ENCODE results near the gene ZFP69B. TPM values are rescaled to one million over a fixed set of nuclear protein-coding genes. Genes with fewer than 3 reads are reported as not detected.

Gene ZFP69B
- total and polyA plus RNA-seq, 2 experiments from 2014 or later: 5.2 to 10.8 TPM

DNA sequence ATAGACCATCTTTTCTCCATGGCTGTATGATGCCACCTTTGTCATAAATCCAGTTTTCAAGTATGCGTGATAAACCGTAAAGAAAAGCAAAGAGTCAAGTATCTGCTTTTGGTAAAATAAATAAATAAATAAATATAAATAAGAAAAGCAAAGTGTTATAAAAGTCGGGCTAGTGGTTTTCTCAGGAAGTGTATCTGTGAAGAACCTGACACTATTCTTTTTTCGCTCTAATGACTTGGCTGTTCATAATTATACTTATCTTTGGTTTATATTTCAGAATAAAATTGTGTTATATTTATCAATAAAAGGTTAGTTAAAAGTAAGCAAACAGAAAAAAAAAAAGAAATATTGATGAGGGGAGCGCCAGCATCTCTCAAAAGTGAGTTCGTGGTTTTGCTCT is 57.7 kb downstream of the ZFP69B start:
- Mint-ChIP-seq H3K27me3 (ENCODE audit: insufficient read depth, low read depth, poor library complexity) (peaks cover 12% of the 10 kb centered on the region), H3K27ac (no peak overlapping the region), H3K4me3 (peak overlapping the region; percentile 81), H3K9me3 (peaks cover 44% of the 10 kb centered on the region), H3K4me1 (peaks cover 5% of the 10 kb centered on the region), H3K36me3 (ENCODE audit: low read depth) (peaks cover 46% of the 10 kb centered on the region)
- H3K79me2 ChIP-seq (replicated peaks; ENCODE audit: insufficient read depth): peaks cover 5% of the 10 kb centered on the region; the same call in 1 of the 2 replicates
- no peaks in the 10 kb centered on the region for H3K9me2 ChIP-seq (ENCODE audit: insufficient read depth)
- peak overlapping the region; percentile 99 for H2AFZ ChIP-seq
- no peaks in the 10 kb centered on the region for H3F3A ChIP-seq (replicated peaks; ENCODE audit: low read depth)
- H3K27ac ChIP-seq (ENCODE audit: low read depth): no peak overlapping the region
- ATAC-seq (no peak), DNase-seq (ENCODE audit: low spot score) (no peak)
- H3K4me3 ChIP-seq: peak overlapping the region; percentile 92
- H3K4me1 ChIP-seq (ENCODE audit: insufficient read depth): 0 out of 2 replicates have a peak, but pooled peaks cover 8% of the 10 kb centered on the region
- H3K36me3 ChIP-seq (ENCODE audit: insufficient read depth): no peaks in the 10 kb centered on the region
- H3K4me2 ChIP-seq: peak overlapping the region; percentile 92
- H4K20me1 ChIP-seq (replicated peaks; ENCODE audit: insufficient read depth): no peaks in the 10 kb centered on the region
- H3K27me3 ChIP-seq (ENCODE audit: insufficient read depth): peaks cover 15% of the 10 kb centered on the region
- TF ChIP-seq STAT1 (IDR thresholded peaks at IDR 0.05; ENCODE audit: unreplicated experiment) (no peak), EZH2phosphoT487 (IDR thresholded peaks at IDR 0.05; ENCODE audit: unreplicated experiment) (no peak)

DNA sequence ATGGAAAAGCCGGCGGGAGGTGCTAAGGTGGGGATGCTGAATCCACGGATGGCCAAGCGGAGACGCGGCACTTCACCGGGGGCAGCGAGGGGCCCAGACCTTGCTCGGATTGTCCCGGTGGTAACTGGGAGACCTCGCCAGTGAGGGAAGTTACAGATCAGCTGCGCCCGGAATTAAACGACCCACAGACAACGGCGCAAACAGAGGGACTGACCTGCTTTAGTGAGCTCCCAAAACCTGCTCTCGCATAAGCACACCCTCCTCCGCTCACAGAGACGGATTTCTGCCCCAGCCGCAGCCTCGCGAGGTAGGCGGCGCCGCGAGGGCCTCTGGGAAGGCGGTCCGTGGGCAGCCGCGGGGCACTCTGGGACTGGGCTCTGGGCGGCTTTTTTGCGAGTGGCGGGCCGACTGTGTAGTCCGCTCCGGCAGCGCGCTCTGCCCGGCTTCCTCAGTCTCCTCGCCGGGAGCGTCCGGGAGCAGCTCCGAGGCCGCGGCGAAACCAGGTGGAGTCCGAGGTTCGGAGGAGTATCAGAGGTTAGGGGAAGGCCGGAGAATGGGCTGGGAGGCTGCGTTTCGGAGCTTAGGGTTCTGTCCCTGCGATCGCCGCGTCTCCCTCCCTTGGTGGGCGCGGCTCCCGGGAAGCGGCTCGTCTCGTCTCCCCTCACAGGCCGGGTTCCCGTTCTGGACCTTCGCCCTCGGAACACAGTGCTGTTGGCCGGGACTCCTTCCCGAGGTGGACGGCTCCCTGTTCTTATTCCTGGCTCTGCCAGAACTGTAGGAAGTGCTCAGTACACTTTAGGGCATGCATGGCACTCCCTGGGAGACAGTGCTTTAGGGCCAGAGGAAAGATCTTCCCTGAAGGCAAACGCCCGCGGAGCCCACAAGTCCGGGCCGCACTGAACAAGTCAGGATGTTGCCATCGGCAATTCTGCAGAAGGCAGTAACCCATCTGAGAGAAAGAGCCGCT is 58.4 kb downstream of the ZFP69B start, which contains the start of gene EXO5:
EXO5 (plus strand) TSS at position 393 of the 967 bp plus-strand sequence. CDS start 5,778 bp downstream, outside the sequence.
- no peaks in the 10 kb centered on the region for H3K36me3 ChIP-seq (ENCODE audit: insufficient read depth)
- Mint-ChIP-seq H3K36me3 (ENCODE audit: low read depth) (peaks cover 43% of the 10 kb centered on the region), H3K4me1 (peaks cover 5% of the 10 kb centered on the region), H3K9me3 (peaks cover 42% of the 10 kb centered on the region), H3K27ac (no peak within 1 kb of the TSS), H3K4me3 (peak within 1 kb of the TSS; percentile 81), H3K27me3 (ENCODE audit: insufficient read depth, low read depth, poor library complexity) (peaks cover 12% of the 10 kb centered on the region)
- H3K4me1 ChIP-seq (ENCODE audit: insufficient read depth): 0 out of 2 replicates have a peak, but pooled peaks cover 8% of the 10 kb centered on the region
- H3K4me2 ChIP-seq: peak within 1 kb of the TSS; percentile 92
- H2AFZ ChIP-seq: peak within 1 kb of the TSS; percentile 99
- H3K27ac ChIP-seq (ENCODE audit: low read depth): no peak within 1 kb of the TSS
- peak; percentile 65 for DNase-seq (ENCODE audit: low spot score)
- H4K20me1 ChIP-seq (replicated peaks; ENCODE audit: insufficient read depth): no peaks in the 10 kb centered on the region
- H3K79me2 ChIP-seq (replicated peaks; ENCODE audit: insufficient read depth): peaks cover 5% of the 10 kb centered on the region; the same call in 1 of the 2 replicates
- H3K4me3 ChIP-seq: peak within 1 kb of the TSS; percentile 92
- H3F3A ChIP-seq (replicated peaks; ENCODE audit: low read depth): no peaks in the 10 kb centered on the region
- peaks cover 15% of the 10 kb centered on the region for H3K27me3 ChIP-seq (ENCODE audit: insufficient read depth)
- no peaks in the 10 kb centered on the region for H3K9me2 ChIP-seq (ENCODE audit: insufficient read depth)
- peak; percentile 92 for ATAC-seq
- peak; percentile 94 for TF ChIP-seq POLR2AphosphoS5 (IDR thresholded peaks at IDR 0.05; ENCODE audit: low read depth)
- TF ChIP-seq, protein P1, sequence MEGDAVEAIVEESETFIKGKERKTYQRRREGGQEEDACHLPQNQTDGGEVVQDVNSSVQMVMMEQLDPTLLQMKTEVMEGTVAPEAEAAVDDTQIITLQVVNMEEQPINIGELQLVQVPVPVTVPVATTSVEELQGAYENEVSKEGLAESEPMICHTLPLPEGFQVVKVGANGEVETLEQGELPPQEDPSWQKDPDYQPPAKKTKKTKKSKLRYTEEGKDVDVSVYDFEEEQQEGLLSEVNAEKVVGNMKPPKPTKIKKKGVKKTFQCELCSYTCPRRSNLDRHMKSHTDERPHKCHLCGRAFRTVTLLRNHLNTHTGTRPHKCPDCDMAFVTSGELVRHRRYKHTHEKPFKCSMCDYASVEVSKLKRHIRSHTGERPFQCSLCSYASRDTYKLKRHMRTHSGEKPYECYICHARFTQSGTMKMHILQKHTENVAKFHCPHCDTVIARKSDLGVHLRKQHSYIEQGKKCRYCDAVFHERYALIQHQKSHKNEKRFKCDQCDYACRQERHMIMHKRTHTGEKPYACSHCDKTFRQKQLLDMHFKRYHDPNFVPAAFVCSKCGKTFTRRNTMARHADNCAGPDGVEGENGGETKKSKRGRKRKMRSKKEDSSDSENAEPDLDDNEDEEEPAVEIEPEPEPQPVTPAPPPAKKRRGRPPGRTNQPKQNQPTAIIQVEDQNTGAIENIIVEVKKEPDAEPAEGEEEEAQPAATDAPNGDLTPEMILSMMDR (conservative IDR thresholded peaks at IDR 0.05; ENCODE audit: low read depth in 2 of 2): no peak
- TF ChIP-seq CREB1 (CRISPR knock-in tag; IDR thresholded peaks at IDR 0.05; ENCODE audit: low read depth): no peak
- TF ChIP-seq, protein P2, sequence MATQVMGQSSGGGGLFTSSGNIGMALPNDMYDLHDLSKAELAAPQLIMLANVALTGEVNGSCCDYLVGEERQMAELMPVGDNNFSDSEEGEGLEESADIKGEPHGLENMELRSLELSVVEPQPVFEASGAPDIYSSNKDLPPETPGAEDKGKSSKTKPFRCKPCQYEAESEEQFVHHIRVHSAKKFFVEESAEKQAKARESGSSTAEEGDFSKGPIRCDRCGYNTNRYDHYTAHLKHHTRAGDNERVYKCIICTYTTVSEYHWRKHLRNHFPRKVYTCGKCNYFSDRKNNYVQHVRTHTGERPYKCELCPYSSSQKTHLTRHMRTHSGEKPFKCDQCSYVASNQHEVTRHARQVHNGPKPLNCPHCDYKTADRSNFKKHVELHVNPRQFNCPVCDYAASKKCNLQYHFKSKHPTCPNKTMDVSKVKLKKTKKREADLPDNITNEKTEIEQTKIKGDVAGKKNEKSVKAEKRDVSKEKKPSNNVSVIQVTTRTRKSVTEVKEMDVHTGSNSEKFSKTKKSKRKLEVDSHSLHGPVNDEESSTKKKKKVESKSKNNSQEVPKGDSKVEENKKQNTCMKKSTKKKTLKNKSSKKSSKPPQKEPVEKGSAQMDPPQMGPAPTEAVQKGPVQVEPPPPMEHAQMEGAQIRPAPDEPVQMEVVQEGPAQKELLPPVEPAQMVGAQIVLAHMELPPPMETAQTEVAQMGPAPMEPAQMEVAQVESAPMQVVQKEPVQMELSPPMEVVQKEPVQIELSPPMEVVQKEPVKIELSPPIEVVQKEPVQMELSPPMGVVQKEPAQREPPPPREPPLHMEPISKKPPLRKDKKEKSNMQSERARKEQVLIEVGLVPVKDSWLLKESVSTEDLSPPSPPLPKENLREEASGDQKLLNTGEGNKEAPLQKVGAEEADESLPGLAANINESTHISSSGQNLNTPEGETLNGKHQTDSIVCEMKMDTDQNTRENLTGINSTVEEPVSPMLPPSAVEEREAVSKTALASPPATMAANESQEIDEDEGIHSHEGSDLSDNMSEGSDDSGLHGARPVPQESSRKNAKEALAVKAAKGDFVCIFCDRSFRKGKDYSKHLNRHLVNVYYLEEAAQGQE (IDR thresholded peaks at IDR 0.05; ENCODE audit: unreplicated experiment): no peak
- no peak for TF ChIP-seq EZH2 (IDR thresholded peaks at IDR 0.05; ENCODE audit: low read depth, unreplicated experiment)
- no peak for TF ChIP-seq EZH2phosphoT487 (IDR thresholded peaks at IDR 0.05; ENCODE audit: unreplicated experiment)
- TF ChIP-seq, protein P3, sequence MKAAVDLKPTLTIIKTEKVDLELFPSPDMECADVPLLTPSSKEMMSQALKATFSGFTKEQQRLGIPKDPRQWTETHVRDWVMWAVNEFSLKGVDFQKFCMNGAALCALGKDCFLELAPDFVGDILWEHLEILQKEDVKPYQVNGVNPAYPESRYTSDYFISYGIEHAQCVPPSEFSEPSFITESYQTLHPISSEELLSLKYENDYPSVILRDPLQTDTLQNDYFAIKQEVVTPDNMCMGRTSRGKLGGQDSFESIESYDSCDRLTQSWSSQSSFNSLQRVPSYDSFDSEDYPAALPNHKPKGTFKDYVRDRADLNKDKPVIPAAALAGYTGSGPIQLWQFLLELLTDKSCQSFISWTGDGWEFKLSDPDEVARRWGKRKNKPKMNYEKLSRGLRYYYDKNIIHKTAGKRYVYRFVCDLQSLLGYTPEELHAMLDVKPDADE (IDR thresholded peaks at IDR 0.05): 0 out of 2 replicates have a peak, but pooled peaks have one; percentile 15
- TF ChIP-seq NANOG (IDR thresholded peaks at IDR 0.05; ENCODE audit: borderline replicate concordance): no peak

Measured in GM23338 (cell line).